Tibial nerve (tissue), 4 donors: ENCODE measurements around the gene MEX3D. TPM values are rescaled to one million over a fixed set of nuclear protein-coding genes. Genes with fewer than 3 reads are reported as not detected.

Experiments
- DNase-seq, 2 donors: peaks; one replicate each; pipeline ENCODE4 v3.0.0-alpha.2; 2019; ENCODE audit warnings: low spot score in 2 of 2
- H3K27ac ChIP-seq, 4 donors: fragments of 200-600 bp; sonication (generic) in 3 of 4; one replicate each; pipeline ENCODE4 v1.5.1; 2017 to 2019; ENCODE audit warnings: mild to moderate bottlenecking in 1 of 4
- H3K27me3 ChIP-seq, 2 donors: fragments of 200-600 bp; sonication (generic) in 1 of 2; one replicate each; pipeline versions ENCODE4 v1.5.1 to v1.6.0; 2017 to 2019
- H3K36me3 ChIP-seq, 3 donors: fragments of 200-600 bp; sonication (generic); one replicate each; pipeline ENCODE4 v1.5.1; 2018 to 2019
- H3K4me1 ChIP-seq, 4 donors: fragments of 200-600 bp; sonication (generic) in 3 of 4; one replicate each; pipeline ENCODE4 v1.5.1; 2017 to 2019
- H3K4me3 ChIP-seq, 4 donors: fragments of 200-600 bp; sonication (generic) in 3 of 4; one replicate each; pipeline ENCODE4 v1.5.1; 2017 to 2019; ENCODE audit warnings: mild to moderate bottlenecking in 1 of 4, moderate library complexity in 1 of 4
- H3K9me3 ChIP-seq, 4 donors: fragments of 200-600 bp; sonication (generic) in 3 of 4; one replicate each; pipeline ENCODE4 v1.5.1; 2017 to 2019
- EP300 ChIP-seq, 2 donors: sonication (generic); formaldehyde crosslinking; IDR thresholded peaks; one replicate each; pipeline ENCODE4 v1.6.1; 2017; ENCODE audit warnings: antibody characterized with exemption in 2 of 2, mild to moderate bottlenecking in 1 of 2
- POLR2A ChIP-seq, 2 donors: fragments of 450-650 bp; IDR thresholded peaks; one replicate each; pipeline ENCODE4 v1.6.1; 2017; ENCODE audit warnings: antibody characterized with exemption in 2 of 2, mild to moderate bottlenecking in 2 of 2, moderate library complexity in 2 of 2
- WGBS, 2 donors: methylation state at CpG; one replicate each; pipeline ENCODE4 v1.1.5; 2018; 5-methylcytosine and 5-hydroxymethylcytosine counted together
- total RNA-seq, 4 donors: library from RNA; depleted of rRNA; stranded (reverse); fragments of >200 nt; gene quantifications; one replicate each; pipeline ENCODE4 v1.1.0, GENCODE V29; 2016
- TF ChIP-seq, protein P1 (sequence below), 5 experiments: fragments of 200-600 bp in 3 of 5; fragments of 450-650 bp in 2 of 5; sonication (generic) in 3 of 5; IDR thresholded peaks; one replicate each; pipeline ENCODE4 v1.5.1; 2016 to 2019; ENCODE audit warnings: antibody characterized with exemption in 5 of 5, mild to moderate bottlenecking in 3 of 5, moderate library complexity in 2 of 5

Gene MEX3D
- total RNA-seq, 4 donors from 2014 or later, result 19.4 to 32.7 (median 27.4) TPM

DNA sequence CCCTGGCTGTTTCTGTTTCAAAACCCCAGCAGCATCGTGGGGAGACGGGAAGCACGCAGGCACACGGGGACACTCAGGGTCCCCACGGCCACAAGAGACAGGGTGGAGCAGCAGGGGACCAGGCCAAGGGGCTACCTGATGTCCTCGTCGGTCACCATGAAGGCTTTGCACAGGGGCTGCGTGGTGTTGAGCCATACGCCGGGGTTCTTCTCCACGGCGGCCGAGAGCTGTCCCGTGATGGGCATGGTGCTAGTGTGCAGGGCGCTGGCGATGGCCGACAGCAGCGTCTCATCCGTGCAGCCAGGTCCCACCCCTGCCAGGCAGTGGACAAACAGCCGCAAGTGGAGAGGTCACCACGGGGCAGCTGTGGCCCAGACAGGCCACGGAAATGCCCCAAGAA is 12.8 kb upstream of the MEX3D start:
- whole genome bisulfite sequencing, 2 donors, result 91 to 92% methylated on average over 22 of the region's 22 CpGs
- no peak overlapping the region for H3K27ac ChIP-seq
- H3K9me3 ChIP-seq, result no peaks in the 10 kb centered on the region
- H3K4me1 ChIP-seq, result no peaks in the 10 kb centered on the region
- H3K36me3 ChIP-seq, result peaks cover 0 to 90% (median 31%) of the 10 kb centered on the region in 3 donors
- no peak for DNase-seq
- H3K27me3 ChIP-seq, result no peaks in the 10 kb centered on the region
- TF ChIP-seq EP300 (IDR thresholded peaks at IDR 0.05), result no peak
- no peak overlapping the region for H3K4me3 ChIP-seq

DNA sequence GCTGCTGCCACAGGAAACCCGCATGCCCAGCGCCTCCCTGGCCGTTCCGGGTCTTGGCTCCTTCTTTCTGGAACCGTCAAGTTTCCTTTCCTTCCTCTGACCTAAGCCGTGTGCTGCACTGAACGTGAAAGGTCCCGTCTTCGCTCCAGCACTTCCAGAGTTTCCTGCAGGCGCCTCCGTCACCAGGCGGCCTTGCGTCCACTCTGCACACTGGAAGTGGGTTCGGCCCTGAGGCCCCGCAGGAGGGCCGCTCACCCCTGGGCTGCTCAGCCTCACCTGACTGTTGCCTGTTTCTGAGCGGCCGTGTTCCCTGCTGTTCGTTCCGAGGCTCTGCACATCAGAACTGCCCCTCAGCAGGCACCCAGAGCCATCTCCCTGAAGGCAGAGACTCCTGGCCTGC is 12.3 kb upstream of the MEX3D start:
- Histone ChIP-seq H3K4me3 (no peak overlapping the region), H3K27me3 (no peaks in the 10 kb centered on the region), H3K4me1 (no peaks in the 10 kb centered on the region), H3K9me3 (no peaks in the 10 kb centered on the region), H3K27ac (no peak overlapping the region), H3K36me3 (peaks cover 0 to 90% (median 31%) of the 10 kb centered on the region in 3 donors)
- 87 to 91% methylated on average over 20 of the region's 20 CpGs for WGBS, 2 donors
- DNase-seq, result no peak
- TF ChIP-seq, protein P1, sequence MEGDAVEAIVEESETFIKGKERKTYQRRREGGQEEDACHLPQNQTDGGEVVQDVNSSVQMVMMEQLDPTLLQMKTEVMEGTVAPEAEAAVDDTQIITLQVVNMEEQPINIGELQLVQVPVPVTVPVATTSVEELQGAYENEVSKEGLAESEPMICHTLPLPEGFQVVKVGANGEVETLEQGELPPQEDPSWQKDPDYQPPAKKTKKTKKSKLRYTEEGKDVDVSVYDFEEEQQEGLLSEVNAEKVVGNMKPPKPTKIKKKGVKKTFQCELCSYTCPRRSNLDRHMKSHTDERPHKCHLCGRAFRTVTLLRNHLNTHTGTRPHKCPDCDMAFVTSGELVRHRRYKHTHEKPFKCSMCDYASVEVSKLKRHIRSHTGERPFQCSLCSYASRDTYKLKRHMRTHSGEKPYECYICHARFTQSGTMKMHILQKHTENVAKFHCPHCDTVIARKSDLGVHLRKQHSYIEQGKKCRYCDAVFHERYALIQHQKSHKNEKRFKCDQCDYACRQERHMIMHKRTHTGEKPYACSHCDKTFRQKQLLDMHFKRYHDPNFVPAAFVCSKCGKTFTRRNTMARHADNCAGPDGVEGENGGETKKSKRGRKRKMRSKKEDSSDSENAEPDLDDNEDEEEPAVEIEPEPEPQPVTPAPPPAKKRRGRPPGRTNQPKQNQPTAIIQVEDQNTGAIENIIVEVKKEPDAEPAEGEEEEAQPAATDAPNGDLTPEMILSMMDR (IDR thresholded peaks at IDR 0.05), result no peak
- TF ChIP-seq EP300 (IDR thresholded peaks at IDR 0.05), result no peak
- TF ChIP-seq POLR2A (IDR thresholded peaks at IDR 0.05), result no peak

DNA sequence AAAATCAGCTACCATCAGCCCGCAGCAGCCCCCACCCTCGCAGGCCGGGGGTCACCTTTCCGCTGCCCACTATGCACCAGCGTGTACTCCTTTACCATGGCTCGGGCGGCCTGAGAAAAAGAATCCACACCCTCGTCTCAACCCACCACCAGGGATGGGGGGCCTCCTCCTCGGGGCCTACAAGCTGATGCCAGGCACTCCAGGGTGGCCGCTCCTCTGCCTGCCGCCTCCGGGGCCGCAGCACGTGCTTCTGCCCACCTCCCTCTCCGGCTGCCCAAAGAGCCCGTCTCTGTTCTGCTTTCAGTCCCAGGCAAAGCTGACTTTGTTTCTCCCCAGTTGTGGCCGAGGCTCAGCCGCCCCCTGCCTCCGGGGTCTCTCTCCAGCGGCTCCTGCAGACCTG is 11.1 kb upstream of the MEX3D start:
- WGBS, 2 donors, result 74 to 85% methylated on average over 18 to 20 of the region's 20 CpGs
- Histone ChIP-seq H3K9me3 (no peaks in the 10 kb centered on the region), H3K27ac (no peak overlapping the region), H3K4me1 (no peaks in the 10 kb centered on the region), H3K27me3 (no peaks in the 10 kb centered on the region), H3K36me3 (peaks cover 0 to 81% (median 31%) of the 10 kb centered on the region in 3 donors), H3K4me3 (no peak overlapping the region)
- no peak for DNase-seq
- TF ChIP-seq POLR2A (IDR thresholded peaks at IDR 0.05) (no peak), EP300 (IDR thresholded peaks at IDR 0.05) (no peak)
- TF ChIP-seq, protein P1 (IDR thresholded peaks at IDR 0.05), result no peak

DNA sequence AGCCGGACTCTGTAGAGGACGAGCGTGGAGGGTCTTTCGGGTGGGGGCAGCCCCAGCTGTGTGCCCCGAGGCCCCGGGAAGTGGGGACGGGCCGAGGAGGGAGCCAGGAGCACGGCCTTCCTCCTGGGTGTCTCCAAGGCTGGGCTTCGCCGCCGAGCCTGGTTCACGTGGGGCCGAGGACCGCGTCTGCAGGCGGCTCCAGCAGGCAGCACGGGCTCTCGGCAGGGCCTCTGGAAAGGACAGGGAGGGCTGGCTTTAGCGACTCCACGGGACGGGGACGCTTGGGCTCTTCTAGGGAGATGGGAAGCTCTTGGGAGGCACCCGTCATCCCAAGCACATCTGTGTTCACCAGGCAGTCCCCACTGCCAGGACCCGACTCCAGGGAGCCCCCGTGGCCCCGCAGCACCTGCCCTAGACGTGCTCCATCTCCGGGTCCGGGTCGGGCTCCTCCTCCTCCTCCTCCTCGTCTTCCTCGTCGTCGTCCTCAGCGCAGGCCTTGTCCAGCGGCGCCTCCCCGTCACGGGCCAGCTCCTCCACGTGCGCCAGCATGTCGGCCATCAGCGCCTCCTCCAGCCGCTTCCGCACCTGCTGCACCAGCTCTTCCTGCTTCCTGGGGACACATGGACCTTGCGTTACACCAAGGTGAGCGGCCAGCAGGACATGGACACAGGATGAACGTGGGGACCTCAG is 9.9 kb upstream of the MEX3D start:
- no peak for DNase-seq
- H3K36me3 ChIP-seq, result peaks cover 0 to 71% (median 31%) of the 10 kb centered on the region in 3 donors
- H3K4me1 ChIP-seq, result no peaks in the 10 kb centered on the region
- TF ChIP-seq, protein P1 (IDR thresholded peaks at IDR 0.05), result no peak
- TF ChIP-seq POLR2A (IDR thresholded peaks at IDR 0.05) (no peak), EP300 (IDR thresholded peaks at IDR 0.05) (no peak)
- 88 to 89% methylated on average over 37 to 49 of the region's 49 CpGs for WGBS, 2 donors
- no peaks in the 10 kb centered on the region for H3K27me3 ChIP-seq
- H3K4me3 ChIP-seq, result no peak overlapping the region
- no peak overlapping the region for H3K27ac ChIP-seq
- no peaks in the 10 kb centered on the region for H3K9me3 ChIP-seq

DNA sequence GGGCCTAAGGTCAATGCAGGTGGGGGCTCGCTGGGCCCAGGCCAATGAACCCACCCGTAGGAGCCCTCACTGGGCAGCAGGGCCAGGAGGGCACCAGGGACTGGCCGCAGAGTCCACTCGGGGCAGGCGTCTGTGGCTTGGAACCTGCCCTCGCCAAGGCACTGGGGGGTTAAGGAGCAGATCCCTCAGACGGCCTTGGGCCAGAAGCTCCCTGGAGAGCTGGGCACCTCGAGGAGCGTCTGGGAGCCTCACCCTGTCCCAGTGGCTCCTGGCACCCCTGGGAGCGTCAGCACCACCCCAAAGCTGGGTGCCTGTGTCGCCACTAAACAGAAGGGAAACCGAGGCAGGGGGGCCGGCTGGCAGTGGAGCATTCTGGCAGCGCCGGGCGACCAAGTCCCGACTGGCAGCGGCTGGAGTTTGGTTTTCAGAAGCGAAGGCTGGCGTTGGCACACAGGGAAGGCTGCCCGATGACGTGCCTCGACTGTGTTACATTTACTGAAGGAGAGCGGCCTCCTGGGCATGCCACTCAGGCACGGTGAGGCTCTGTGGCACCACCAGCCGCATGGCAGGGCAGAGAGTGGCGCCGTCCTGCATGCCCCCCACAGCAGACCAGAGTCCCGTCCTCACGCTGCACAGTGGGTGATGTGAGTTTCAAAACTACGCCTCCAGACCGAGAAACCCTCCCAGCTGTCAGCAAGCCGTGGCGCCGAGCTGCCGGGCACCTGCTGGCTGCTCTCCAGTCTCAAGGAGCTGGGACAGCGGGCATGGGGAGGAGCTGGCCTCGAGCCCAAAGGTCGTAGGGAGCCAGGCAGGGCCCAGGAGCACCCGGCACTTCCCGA is 9.2 kb upstream of the MEX3D start:
- no peak overlapping the region for H3K27ac ChIP-seq
- WGBS, 2 donors, result 80 to 85% methylated on average over 12 to 27 of the region's 41 CpGs
- H3K4me1 ChIP-seq, result no peaks in the 10 kb centered on the region
- H3K27me3 ChIP-seq, result no peaks in the 10 kb centered on the region
- no peak for DNase-seq
- no peak overlapping the region for H3K4me3 ChIP-seq
- H3K36me3 ChIP-seq, result peaks cover 0 to 64% (median 25%) of the 10 kb centered on the region in 3 donors
- no peaks in the 10 kb centered on the region for H3K9me3 ChIP-seq
- TF ChIP-seq POLR2A (IDR thresholded peaks at IDR 0.05) (no peak), EP300 (IDR thresholded peaks at IDR 0.05) (no peak)
- TF ChIP-seq, protein P1 (IDR thresholded peaks at IDR 0.05), result no peak
